GM19035 (cell line): ENCODE data around the gene SCN4A.
"Not testable (repeated sequence)": the region's sequence is repeated elsewhere in the genome, so short reads cannot be mapped to it uniquely, and the experiment has no call there.

Experiments used
- ATAC-seq: cut with Tn5 transposase; IDR thresholded peaks from one replicate; pipeline ENCODE4 v1.9.1; 2021; ENCODE audit not compliant: unreplicated experiment

SCN4A gene

GRCh38 chr17:63918305-63918704 lies 54.4 kb downstream of the SCN4A start:
- ATAC-seq = no peak

- no peak for ATAC-seq
These were observed 55.1 kb downstream of the SCN4A start for GRCh38 chr17:63917646-63918045.

GRCh38 chr17:63917206-63917605 lies 55.5 kb downstream of the SCN4A start:
- not testable (repeated sequence) for ATAC-seq

- no peak for ATAC-seq
These were observed 56.0 kb downstream of the SCN4A start for GRCh38 chr17:63916566-63917185.

GRCh38 chr17:63915753-63916152 lies 57.0 kb downstream of the SCN4A start:
- ATAC-seq = not testable (repeated sequence)

- no peak for ATAC-seq
These were observed 58.2 kb downstream of the SCN4A start for GRCh38 chr17:63914471-63914870.

GRCh38 chr17:63911657-63912100 lies 61.0 kb downstream of the SCN4A start:
- ATAC-seq = no peak

- ATAC-seq = no peak
These were observed 61.6 kb downstream of the SCN4A start, which contains the start of gene CSHL1 for GRCh38 chr17:63911041-63911635. CSHL1 (minus strand) TSS chr17:63911258; CDS start chr17:63911196, 62 bp downstream.

GRCh38 chr17:63910096-63910495 lies 62.6 kb downstream of the SCN4A start:
- ATAC-seq = no peak

GRCh38 chr17:63909586-63909985 lies 63.1 kb downstream of the SCN4A start:
- ATAC-seq = not testable (repeated sequence)

GRCh38 chr17:63907161-63907778 lies 65.4 kb downstream of the SCN4A start:
- ATAC-seq = not testable (repeated sequence)

GRCh38 chr17:63904796-63905195 lies 67.9 kb downstream of the SCN4A start:
- ATAC-seq = not testable (repeated sequence)

GRCh38 chr17:63903787-63904201 lies 68.9 kb downstream of the SCN4A start:
- not testable (repeated sequence) for ATAC-seq

- ATAC-seq = not testable (repeated sequence)
These were observed 70.7 kb downstream of the SCN4A start for GRCh38 chr17:63901971-63902370.

GRCh38 chr17:63898899-63899798 lies 73.6 kb downstream of the SCN4A start:
- ATAC-seq = not testable (repeated sequence)

- not testable (repeated sequence) for ATAC-seq
These were observed 76.0 kb downstream of the SCN4A start, which contains the start of gene CSH1 for GRCh38 chr17:63896524-63897354. CSH1 (minus strand) TSS chr17:63896574; CDS start chr17:63896511, 63 bp downstream.

GRCh38 chr17:63894821-63895220 lies 77.9 kb downstream of the SCN4A start:
- ATAC-seq = not testable (repeated sequence)

- not testable (repeated sequence) for ATAC-seq
These were observed 78.7 kb downstream of the SCN4A start for GRCh38 chr17:63894021-63894420.

- ATAC-seq = not testable (repeated sequence)
These were observed 80.2 kb downstream of the SCN4A start for GRCh38 chr17:63892316-63893037.
